ENCODE data around the gene SASH1.

DNA sequence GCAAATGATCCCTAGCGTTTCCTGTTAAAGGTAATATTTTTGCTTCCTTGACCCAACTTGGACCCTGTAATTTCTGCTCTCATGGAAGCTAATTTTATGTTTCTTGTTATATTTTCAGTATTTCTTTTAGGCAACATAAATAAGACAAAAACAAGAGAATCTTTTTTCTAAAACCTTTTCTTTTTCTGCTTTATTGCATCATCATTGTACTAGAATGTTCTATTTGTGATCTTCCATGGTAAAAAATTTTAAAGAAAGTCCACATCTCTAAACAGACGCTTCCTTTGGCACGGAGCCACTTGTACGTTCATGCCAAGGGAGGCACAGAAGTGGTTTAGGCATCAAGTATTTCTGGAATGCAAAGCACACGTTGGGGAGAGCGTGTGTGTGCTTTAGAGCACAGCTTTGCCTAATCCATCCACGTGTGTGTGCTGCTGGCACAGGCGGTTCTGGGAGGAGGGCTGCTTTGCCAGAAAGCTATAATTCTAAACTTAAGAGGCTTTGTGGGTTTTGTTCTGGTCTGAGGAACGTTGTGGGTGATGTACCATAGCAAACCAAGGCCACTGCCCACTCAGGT, 98.3 kb downstream of the SASH1 start:
- TF ChIP-seq, protein P1, sequence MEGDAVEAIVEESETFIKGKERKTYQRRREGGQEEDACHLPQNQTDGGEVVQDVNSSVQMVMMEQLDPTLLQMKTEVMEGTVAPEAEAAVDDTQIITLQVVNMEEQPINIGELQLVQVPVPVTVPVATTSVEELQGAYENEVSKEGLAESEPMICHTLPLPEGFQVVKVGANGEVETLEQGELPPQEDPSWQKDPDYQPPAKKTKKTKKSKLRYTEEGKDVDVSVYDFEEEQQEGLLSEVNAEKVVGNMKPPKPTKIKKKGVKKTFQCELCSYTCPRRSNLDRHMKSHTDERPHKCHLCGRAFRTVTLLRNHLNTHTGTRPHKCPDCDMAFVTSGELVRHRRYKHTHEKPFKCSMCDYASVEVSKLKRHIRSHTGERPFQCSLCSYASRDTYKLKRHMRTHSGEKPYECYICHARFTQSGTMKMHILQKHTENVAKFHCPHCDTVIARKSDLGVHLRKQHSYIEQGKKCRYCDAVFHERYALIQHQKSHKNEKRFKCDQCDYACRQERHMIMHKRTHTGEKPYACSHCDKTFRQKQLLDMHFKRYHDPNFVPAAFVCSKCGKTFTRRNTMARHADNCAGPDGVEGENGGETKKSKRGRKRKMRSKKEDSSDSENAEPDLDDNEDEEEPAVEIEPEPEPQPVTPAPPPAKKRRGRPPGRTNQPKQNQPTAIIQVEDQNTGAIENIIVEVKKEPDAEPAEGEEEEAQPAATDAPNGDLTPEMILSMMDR (IDR thresholded peaks at IDR 0.05) = no peak
- TF ChIP-seq EP300 (IDR thresholded peaks at IDR 0.05) (no peak), POLR2A (IDR thresholded peaks at IDR 0.05) (no peak)

All from ovary (tissue), 3 donors.